ENCODE results near the gene HYKK.
"Not testable (repeated sequence)": the region's sequence is repeated elsewhere in the genome, so short reads cannot be mapped to it uniquely, and the experiment has no call there.

HYKK gene

GRCh38 chr15:78508272-78508671 lies 895 bp downstream of the HYKK start:
- H3K9me3 ChIP-seq (ENCODE audit: insufficient read depth, low read depth, low read length): peaks cover 3% of the 10 kb centered on the region; the same call in 1 of the 2 replicates
- H3K27ac ChIP-seq (ENCODE audit: low read depth, low read length): no peak overlapping the region
- peaks cover 24% of the 10 kb centered on the region for H3K27me3 ChIP-seq (ENCODE audit: insufficient read depth, low read length)
- H3K9ac ChIP-seq (ENCODE audit: low read depth, low read length): no peak overlapping the region
- H3K4me3 ChIP-seq (ENCODE audit: low read length): peak overlapping the region; percentile 69
- WGBS: 65% methylated on average over 6 of the region's 6 CpGs
- H3K36me3 ChIP-seq (ENCODE audit: insufficient read depth, low read length): no peaks in the 10 kb centered on the region
- peaks cover 5% of the 10 kb centered on the region; the same call in 1 of the 2 replicates for H3K4me1 ChIP-seq (ENCODE audit: insufficient read depth, low read length)

- Histone ChIP-seq H3K4me3 (ENCODE audit: low read length) (no peak overlapping the region), H3K4me1 (ENCODE audit: insufficient read depth, low read length) (peaks cover 5% of the 10 kb centered on the region; the same call in 1 of the 2 replicates), H3K9me3 (ENCODE audit: insufficient read depth, low read depth, low read length) (peaks cover 3% of the 10 kb centered on the region; the same call in 1 of the 2 replicates), H3K27me3 (ENCODE audit: insufficient read depth, low read length) (peaks cover 24% of the 10 kb centered on the region), H3K9ac (ENCODE audit: low read depth, low read length) (no peak overlapping the region), H3K27ac (ENCODE audit: low read depth, low read length) (no peak overlapping the region), H3K36me3 (ENCODE audit: insufficient read depth, low read length) (no peaks in the 10 kb centered on the region)
- 92% methylated on average over 6 of the region's 6 CpGs for WGBS
Observed at GRCh38 chr15:78509726-78510312, 2.4 kb downstream of the HYKK start.

- not testable (repeated sequence) for H3K9ac ChIP-seq (ENCODE audit: low read depth, low read length); H3K4me1 ChIP-seq (ENCODE audit: insufficient read depth, low read length); H3K36me3 ChIP-seq (ENCODE audit: insufficient read depth, low read length); H3K27ac ChIP-seq (ENCODE audit: low read depth, low read length); H3K9me3 ChIP-seq (ENCODE audit: insufficient read depth, low read depth, low read length); H3K27me3 ChIP-seq (ENCODE audit: insufficient read depth, low read length); H3K4me3 ChIP-seq (ENCODE audit: low read length)
- WGBS: 94% methylated on average over 1 of the region's 3 CpGs
Observed at GRCh38 chr15:78520035-78520434, 12.7 kb downstream of the HYKK start.

- Histone ChIP-seq H3K27ac (ENCODE audit: low read depth, low read length) (no peak overlapping the region), H3K36me3 (ENCODE audit: insufficient read depth, low read length) (no peaks in the 10 kb centered on the region), H3K9ac (ENCODE audit: low read depth, low read length) (no peak overlapping the region), H3K4me3 (ENCODE audit: low read length) (no peak overlapping the region), H3K27me3 (ENCODE audit: insufficient read depth, low read length) (no peaks in the 10 kb centered on the region), H3K9me3 (ENCODE audit: insufficient read depth, low read depth, low read length) (peaks cover 8% of the 10 kb centered on the region; the same call in 1 of the 2 replicates), H3K4me1 (ENCODE audit: insufficient read depth, low read length) (no peaks in the 10 kb centered on the region)
- WGBS: 88% methylated on average over 5 of the region's 5 CpGs
Observed at GRCh38 chr15:78524230-78524629, 16.9 kb downstream of the HYKK start.

GRCh38 chr15:78527325-78527724 lies 19.9 kb downstream of the HYKK start:
- Histone ChIP-seq H3K9me3 (ENCODE audit: insufficient read depth, low read depth, low read length) (peaks cover 8% of the 10 kb centered on the region; the same call in 1 of the 2 replicates), H3K36me3 (ENCODE audit: insufficient read depth, low read length) (no peaks in the 10 kb centered on the region), H3K27ac (ENCODE audit: low read depth, low read length) (no peak overlapping the region), H3K9ac (ENCODE audit: low read depth, low read length) (no peak overlapping the region), H3K27me3 (ENCODE audit: insufficient read depth, low read length) (no peaks in the 10 kb centered on the region), H3K4me3 (ENCODE audit: low read length) (no peak overlapping the region), H3K4me1 (ENCODE audit: insufficient read depth, low read length) (no peaks in the 10 kb centered on the region)
- 87% methylated on average over 5 of the region's 5 CpGs for WGBS

- H3K27ac ChIP-seq (ENCODE audit: low read depth, low read length): no peak overlapping the region
- H3K9me3 ChIP-seq (ENCODE audit: insufficient read depth, low read depth, low read length): no peaks in the 10 kb centered on the region
- H3K4me1 ChIP-seq (ENCODE audit: insufficient read depth, low read length): no peaks in the 10 kb centered on the region
- WGBS: 68% methylated on average over 2 of the region's 2 CpGs
- no peak overlapping the region for H3K4me3 ChIP-seq (ENCODE audit: low read length)
- H3K9ac ChIP-seq (ENCODE audit: low read depth, low read length): no peak overlapping the region
- H3K27me3 ChIP-seq (ENCODE audit: insufficient read depth, low read length): no peaks in the 10 kb centered on the region
- no peaks in the 10 kb centered on the region for H3K36me3 ChIP-seq (ENCODE audit: insufficient read depth, low read length)
Observed at GRCh38 chr15:78533331-78533730, 26.0 kb downstream of the HYKK start.

GRCh38 chr15:78536134-78536533 lies 28.8 kb downstream of the HYKK start:
- WGBS: 60% methylated on average over 1 of the region's 1 CpG
- no peaks in the 10 kb centered on the region for H3K4me1 ChIP-seq (ENCODE audit: insufficient read depth, low read length)

GRCh38 chr15:78537266-78537905 lies 30.0 kb downstream of the HYKK start:
- 89% methylated on average over 5 of the region's 5 CpGs for whole genome bisulfite sequencing
- Histone ChIP-seq H3K27ac (ENCODE audit: low read depth, low read length) (no peak overlapping the region), H3K36me3 (ENCODE audit: insufficient read depth, low read length) (peaks cover 8% of the 10 kb centered on the region), H3K27me3 (ENCODE audit: insufficient read depth, low read length) (no peaks in the 10 kb centered on the region), H3K9ac (ENCODE audit: low read depth, low read length) (no peak overlapping the region), H3K4me1 (ENCODE audit: insufficient read depth, low read length) (peaks cover 6% of the 10 kb centered on the region; the same call in 1 of the 2 replicates), H3K9me3 (ENCODE audit: insufficient read depth, low read depth, low read length) (no peaks in the 10 kb centered on the region), H3K4me3 (ENCODE audit: low read length) (no peak overlapping the region)

More at GRCh38 chr15:78536134-78536533, 28.8 kb downstream of the HYKK start:
- no peak overlapping the region for H3K9ac ChIP-seq (ENCODE audit: low read depth, low read length)
- no peaks in the 10 kb centered on the region for H3K27me3 ChIP-seq (ENCODE audit: insufficient read depth, low read length)
- no peak overlapping the region for H3K4me3 ChIP-seq (ENCODE audit: low read length)
- H3K36me3 ChIP-seq (ENCODE audit: insufficient read depth, low read length): no peaks in the 10 kb centered on the region
- no peak overlapping the region for H3K27ac ChIP-seq (ENCODE audit: low read depth, low read length)
- H3K9me3 ChIP-seq (ENCODE audit: insufficient read depth, low read depth, low read length): no peaks in the 10 kb centered on the region

GRCh38 chr15:78538358-78538757 lies 31.0 kb downstream of the HYKK start:
- H3K27me3 ChIP-seq (ENCODE audit: insufficient read depth, low read length): no peaks in the 10 kb centered on the region
- no peak overlapping the region for H3K27ac ChIP-seq (ENCODE audit: low read depth, low read length)
- no peak overlapping the region for H3K9ac ChIP-seq (ENCODE audit: low read depth, low read length)
- WGBS: 75% methylated on average over 1 of the region's 1 CpG
- no peak overlapping the region for H3K4me3 ChIP-seq (ENCODE audit: low read length)
- peaks cover 6% of the 10 kb centered on the region; the same call in 1 of the 2 replicates for H3K4me1 ChIP-seq (ENCODE audit: insufficient read depth, low read length)
- H3K9me3 ChIP-seq (ENCODE audit: insufficient read depth, low read depth, low read length): no peaks in the 10 kb centered on the region
- H3K36me3 ChIP-seq (ENCODE audit: insufficient read depth, low read length): peaks cover 17% of the 10 kb centered on the region

- not testable (repeated sequence) for H3K4me1 ChIP-seq (ENCODE audit: insufficient read depth, low read length); H3K9me3 ChIP-seq (ENCODE audit: insufficient read depth, low read depth, low read length); H3K27me3 ChIP-seq (ENCODE audit: insufficient read depth, low read length)
- Histone ChIP-seq H3K4me3 (ENCODE audit: low read length) (peak overlapping the region; percentile 91), H3K27ac (ENCODE audit: low read depth, low read length) (peak overlapping the region; percentile 82; the same call in 1 of the 2 replicates), H3K36me3 (ENCODE audit: insufficient read depth, low read length) (peaks cover 29% of the 10 kb centered on the region), H3K9ac (ENCODE audit: low read depth, low read length) (peak overlapping the region; percentile 95)
- 83% methylated on average over 18 of the region's 18 CpGs for WGBS
Observed at GRCh38 chr15:78539464-78540140, 32.2 kb downstream of the HYKK start.

- Histone ChIP-seq H3K9me3 (ENCODE audit: insufficient read depth, low read depth, low read length) (no peaks in the 10 kb centered on the region), H3K4me1 (ENCODE audit: insufficient read depth, low read length) (peaks cover 6% of the 10 kb centered on the region; the same call in 1 of the 2 replicates), H3K4me3 (ENCODE audit: low read length) (peak within 1 kb of the TSS; percentile 91), H3K27ac (ENCODE audit: low read depth, low read length) (peak within 1 kb of the TSS; percentile 82), H3K36me3 (ENCODE audit: insufficient read depth, low read length) (peaks cover 36% of the 10 kb centered on the region), H3K27me3 (ENCODE audit: insufficient read depth, low read length) (no peaks in the 10 kb centered on the region), H3K9ac (ENCODE audit: low read depth, low read length) (peak within 1 kb of the TSS; percentile 95)
- WGBS: 2% methylated on average over 56 of the region's 56 CpGs
Observed at GRCh38 chr15:78540141-78540870, 32.9 kb downstream of the HYKK start, which contains the start of gene PSMA4. PSMA4 (plus strand) TSS chr15:78540444; CDS start chr15:78541928, 1,484 bp downstream.
